GM23248 (cell line): ENCODE results near the gene NLGN2.

Experiments
- EZH2 ChIP-seq: fragments of 200-600 bp; sonication (generic); IDR thresholded peaks from 2 replicates; pipeline ENCODE4 v1.6.1; 2018; ENCODE audit warnings: antibody characterized with exemption, mild to moderate bottlenecking; ENCODE audit not compliant: insufficient read depth, poor library complexity, severe bottlenecking
- EZH2phosphoT487 ChIP-seq: fragments of 200-600 bp; sonication (generic); IDR thresholded peaks from 2 replicates; pipeline ENCODE4 v1.6.1; 2018; ENCODE audit warnings: antibody characterized with exemption, moderate library complexity, mild to moderate bottlenecking, low read depth; ENCODE audit not compliant: insufficient read depth

- TF ChIP-seq EZH2 (no peak), EZH2phosphoT487 (no peak)
Measured at GRCh38 chr17:7417056-7417655, 9.5 kb downstream of the NLGN2 start.
